ENCODE data around the gene EGFR.

EGFR gene

GRCh38 chr7:55198634-55199392, 180.0 kb downstream of the EGFR start:
- DNase-seq, result no peak

GRCh38 chr7:55199418-55199817, 180.6 kb downstream of the EGFR start:
- no peak for DNase-seq

GRCh38 chr7:55200441-55200840, 181.6 kb downstream of the EGFR start:
- no peak for DNase-seq

- DNase-seq, result no peak
Observed at GRCh38 chr7:55202150-55202913, 183.5 kb downstream of the EGFR start.

- DNase-seq, result no peak
Observed at GRCh38 chr7:55203300-55203699, 184.5 kb downstream of the EGFR start.

GRCh38 chr7:55205124-55205955, 186.5 kb downstream of the EGFR start:
- DNase-seq, result no peak

- DNase-seq, result no peak
Observed at GRCh38 chr7:55206235-55207029, 187.6 kb downstream of the EGFR start.

GRCh38 chr7:55207436-55208125, 188.8 kb downstream of the EGFR start:
- DNase-seq, result no peak

GRCh38 chr7:55209366-55209765, 190.5 kb downstream of the EGFR start:
- DNase-seq, result no peak

- no peak for DNase-seq
Observed at GRCh38 chr7:55210176-55210575, 191.4 kb downstream of the EGFR start.

- DNase-seq, result no peak
Observed at GRCh38 chr7:55210716-55211115, 191.9 kb downstream of the EGFR start.

GRCh38 chr7:55211726-55212125, 192.9 kb downstream of the EGFR start:
- no peak for DNase-seq

- no peak for DNase-seq
Observed at GRCh38 chr7:55212176-55212575, 193.4 kb downstream of the EGFR start.

GRCh38 chr7:55212838-55213237, 194.0 kb downstream of the EGFR start:
- no peak for DNase-seq

GRCh38 chr7:55214707-55215106, 195.9 kb downstream of the EGFR start:
- no peak for DNase-seq

GRCh38 chr7:55223023-55223422, 204.2 kb downstream of the EGFR start:
- no peak for DNase-seq

GRCh38 chr7:55224111-55224510, 205.3 kb downstream of the EGFR start:
- DNase-seq, result no peak

- no peak for DNase-seq
Observed at GRCh38 chr7:55224810-55225209, 206.0 kb downstream of the EGFR start.

- DNase-seq, result no peak
Observed at GRCh38 chr7:55230014-55230413, 211.2 kb downstream of the EGFR start.

GRCh38 chr7:55231736-55232280, 213.0 kb downstream of the EGFR start:
- no peak for DNase-seq

- DNase-seq, result no peak
Observed at GRCh38 chr7:55233001-55233400, 214.2 kb downstream of the EGFR start.

- DNase-seq, result no peak
Observed at GRCh38 chr7:55234408-55234807, 215.6 kb downstream of the EGFR start.
